Measurements from ENCODE around the gene EIF4G1.

The EIF4G1 gene

DNA sequence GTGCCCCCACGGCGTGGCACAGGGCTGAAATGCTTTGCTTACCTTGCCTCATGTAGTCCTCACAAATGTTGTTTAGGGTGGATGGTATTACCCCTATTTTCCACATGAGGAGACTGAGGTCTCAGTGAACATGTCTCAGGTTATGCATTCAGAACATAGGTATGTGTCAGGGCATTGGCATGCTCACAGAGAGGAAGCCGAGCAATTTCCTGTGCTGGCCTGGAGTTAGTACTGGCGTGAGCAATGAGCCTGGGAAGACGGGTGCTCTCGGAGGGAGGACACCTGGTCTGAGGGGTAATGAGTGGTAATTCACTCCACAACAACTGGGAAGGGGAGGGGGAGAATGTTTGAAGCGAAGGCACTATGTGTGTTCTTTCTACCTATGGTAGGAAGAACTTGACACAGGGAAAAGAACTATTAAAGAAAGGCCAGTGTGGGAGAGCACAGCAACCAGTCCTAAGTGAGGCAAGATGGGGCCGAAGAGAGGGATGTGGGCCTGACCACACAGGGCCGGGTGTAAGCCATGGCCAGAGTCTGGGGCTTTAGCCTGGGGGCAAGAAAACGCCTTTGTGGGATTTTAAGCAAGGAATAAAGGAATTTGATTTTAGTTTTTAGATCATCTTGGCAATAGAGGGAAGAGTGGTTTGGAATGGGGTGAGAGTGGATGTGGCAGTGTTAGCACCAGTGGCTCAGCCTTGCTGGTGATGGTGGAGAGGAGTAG is 18.1 kb downstream of the EIF4G1 start:
- Histone ChIP-seq H3K9me3 (no peaks in the 10 kb centered on the region), H3K4me3 (no peak overlapping the region), H3K4me1 (peaks cover 0 to 16% (median 6%) of the 10 kb centered on the region in 4 donors), H3K27ac (peak overlapping the region in 1 of 2 donors; percentile 36), H3K36me3 (peaks cover 66 to 78% (median 77%) of the 10 kb centered on the region in 3 donors), H3K27me3 (no peaks in the 10 kb centered on the region)
- DNase-seq = no peak
- intact Hi-C loops (cut with DNase I; ENCODE audit: low total_unique reads) = no loop called here
- TF ChIP-seq, protein P1, sequence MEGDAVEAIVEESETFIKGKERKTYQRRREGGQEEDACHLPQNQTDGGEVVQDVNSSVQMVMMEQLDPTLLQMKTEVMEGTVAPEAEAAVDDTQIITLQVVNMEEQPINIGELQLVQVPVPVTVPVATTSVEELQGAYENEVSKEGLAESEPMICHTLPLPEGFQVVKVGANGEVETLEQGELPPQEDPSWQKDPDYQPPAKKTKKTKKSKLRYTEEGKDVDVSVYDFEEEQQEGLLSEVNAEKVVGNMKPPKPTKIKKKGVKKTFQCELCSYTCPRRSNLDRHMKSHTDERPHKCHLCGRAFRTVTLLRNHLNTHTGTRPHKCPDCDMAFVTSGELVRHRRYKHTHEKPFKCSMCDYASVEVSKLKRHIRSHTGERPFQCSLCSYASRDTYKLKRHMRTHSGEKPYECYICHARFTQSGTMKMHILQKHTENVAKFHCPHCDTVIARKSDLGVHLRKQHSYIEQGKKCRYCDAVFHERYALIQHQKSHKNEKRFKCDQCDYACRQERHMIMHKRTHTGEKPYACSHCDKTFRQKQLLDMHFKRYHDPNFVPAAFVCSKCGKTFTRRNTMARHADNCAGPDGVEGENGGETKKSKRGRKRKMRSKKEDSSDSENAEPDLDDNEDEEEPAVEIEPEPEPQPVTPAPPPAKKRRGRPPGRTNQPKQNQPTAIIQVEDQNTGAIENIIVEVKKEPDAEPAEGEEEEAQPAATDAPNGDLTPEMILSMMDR (IDR thresholded peaks at IDR 0.05) = no peak

DNA sequence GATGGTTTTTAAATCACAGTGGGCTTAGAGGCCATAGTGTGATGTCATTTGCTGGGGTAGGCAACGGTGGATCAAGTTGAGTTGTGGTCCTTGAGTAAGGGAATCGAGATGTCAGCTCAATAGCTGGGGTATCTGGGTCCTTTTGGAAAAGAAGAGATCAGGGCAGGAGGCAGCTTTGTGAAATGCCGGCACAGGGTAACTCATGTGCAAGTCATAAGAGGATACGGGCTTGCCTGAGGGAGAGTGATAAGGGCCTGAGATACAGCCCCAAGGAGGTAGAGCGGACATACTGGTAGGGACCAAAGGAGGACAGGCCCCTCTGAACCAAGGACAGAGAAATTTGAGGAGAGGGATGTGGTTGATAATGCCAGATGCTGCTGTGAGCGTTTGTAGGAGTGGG is 18.8 kb downstream of the EIF4G1 start:
- Histone ChIP-seq H3K4me3 (no peak overlapping the region), H3K36me3 (peaks cover 60 to 71% (median 70%) of the 10 kb centered on the region in 3 donors), H3K4me1 (peaks cover 0 to 23% (median 12%) of the 10 kb centered on the region in 4 donors), H3K9me3 (no peaks in the 10 kb centered on the region), H3K27me3 (no peaks in the 10 kb centered on the region), H3K27ac (peak overlapping the region in 1 of 2 donors; percentile 36)
- intact Hi-C loops (cut with DNase I; ENCODE audit: low total_unique reads) = no loop called here
- no peak for DNase-seq
- TF ChIP-seq, protein P1 (IDR thresholded peaks at IDR 0.05) = no peak

DNA sequence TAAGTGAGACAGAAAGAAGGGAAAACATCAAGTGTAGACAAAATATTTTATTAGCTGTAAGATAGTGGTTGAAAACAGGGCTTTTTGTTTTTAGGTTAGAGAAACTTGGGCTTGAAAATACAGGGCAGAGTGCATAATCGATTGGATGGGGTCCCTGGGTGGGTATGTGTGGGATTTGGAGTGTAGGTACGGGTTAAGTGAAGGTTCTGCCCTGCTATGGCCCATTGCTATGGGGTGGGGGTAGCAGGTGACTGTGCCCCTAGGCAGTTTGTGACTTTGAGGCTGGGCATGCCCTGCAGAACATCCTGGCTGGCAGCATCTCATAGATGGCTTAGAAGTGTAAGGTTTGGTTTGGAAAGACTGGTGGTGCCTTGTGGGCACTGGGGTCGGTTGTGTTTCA is 19.3 kb downstream of the EIF4G1 start:
- TF ChIP-seq, protein P1 (IDR thresholded peaks at IDR 0.05) = no peak
- H3K9me3 ChIP-seq = no peaks in the 10 kb centered on the region
- H3K27me3 ChIP-seq = no peaks in the 10 kb centered on the region
- peaks cover 0 to 26% (median 17%) of the 10 kb centered on the region in 4 donors for H3K4me1 ChIP-seq
- H3K36me3 ChIP-seq = peaks cover 54 to 66% (median 65%) of the 10 kb centered on the region in 3 donors
- intact Hi-C loops (cut with DNase I; ENCODE audit: low total_unique reads) = no loop called here
- no peak overlapping the region for H3K4me3 ChIP-seq
- no peak for DNase-seq
- peak overlapping the region; percentile 36 to 97 for H3K27ac ChIP-seq

DNA sequence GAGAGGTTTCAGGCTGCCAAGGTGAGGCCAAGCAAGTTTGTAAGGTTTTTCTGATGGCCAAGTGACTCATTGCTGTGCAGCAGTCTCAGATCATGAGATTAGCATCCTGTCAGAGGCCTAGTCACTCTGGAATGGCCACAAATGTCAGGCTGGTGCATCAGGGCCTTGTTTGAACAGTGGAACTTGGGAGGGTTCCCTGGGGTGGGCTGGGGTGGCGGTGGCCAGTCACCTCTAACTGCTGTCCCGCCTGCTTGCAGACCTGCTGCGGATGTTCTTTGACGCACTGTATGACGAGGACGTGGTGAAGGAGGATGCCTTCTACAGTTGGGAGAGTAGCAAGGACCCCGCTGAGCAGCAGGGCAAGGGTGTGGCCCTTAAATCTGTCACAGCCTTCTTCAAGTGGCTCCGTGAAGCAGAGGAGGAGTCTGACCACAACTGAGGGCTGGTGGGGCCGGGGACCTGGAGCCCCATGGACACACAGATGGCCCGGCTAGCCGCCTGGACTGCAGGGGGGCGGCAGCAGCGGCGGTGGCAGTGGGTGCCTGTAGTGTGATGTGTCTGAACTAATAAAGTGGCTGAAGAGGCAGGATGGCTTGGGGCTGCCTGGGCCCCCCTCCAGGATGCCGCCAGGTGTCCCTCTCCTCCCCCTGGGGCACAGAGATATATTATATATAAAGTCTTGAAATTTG is 20.2 kb downstream of the EIF4G1 start:
- DNase-seq = no peak
- peaks cover 45 to 57% (median 56%) of the 10 kb centered on the region in 3 donors for H3K36me3 ChIP-seq
- H3K9me3 ChIP-seq = no peaks in the 10 kb centered on the region
- H3K27ac ChIP-seq = peak overlapping the region; percentile 97 to 98
- no peaks in the 10 kb centered on the region for H3K27me3 ChIP-seq
- H3K4me1 ChIP-seq = peaks cover 0 to 35% (median 25%) of the 10 kb centered on the region in 4 donors
- TF ChIP-seq, protein P1 (IDR thresholded peaks at IDR 0.05) = no peak
- no peak overlapping the region for H3K4me3 ChIP-seq
- intact Hi-C loops (cut with DNase I; ENCODE audit: low total_unique reads) = no loop called here

DNA sequence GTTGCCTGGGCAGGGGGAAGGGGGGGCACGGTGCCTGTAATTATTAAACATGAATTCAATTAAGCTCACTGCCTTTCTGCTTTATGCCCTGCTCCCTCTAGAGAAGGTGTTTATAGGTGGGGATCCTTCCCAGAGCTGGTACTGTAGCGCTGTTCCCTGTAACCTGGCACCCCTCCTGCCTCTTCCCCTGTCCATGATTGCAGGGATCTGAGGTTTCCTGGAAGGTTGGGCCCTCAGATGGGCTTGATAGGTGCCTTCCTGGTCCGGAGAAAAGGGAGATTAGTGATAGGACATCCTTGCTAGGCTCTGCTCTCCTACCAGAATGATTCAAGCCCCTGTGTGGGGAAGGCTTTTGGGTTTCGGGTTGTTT is 20.9 kb downstream of the EIF4G1 start:
- Histone ChIP-seq H3K4me3 (peak overlapping the region; percentile 90 to 94), H3K27me3 (no peaks in the 10 kb centered on the region), H3K4me1 (peaks cover 0 to 39% (median 27%) of the 10 kb centered on the region in 4 donors), H3K27ac (peak overlapping the region; percentile 97 to 98), H3K36me3 (peaks cover 39 to 50% (median 49%) of the 10 kb centered on the region in 3 donors), H3K9me3 (no peaks in the 10 kb centered on the region)
- TF ChIP-seq, protein P1 (IDR thresholded peaks at IDR 0.05) = no peak
- intact Hi-C loops (cut with DNase I; ENCODE audit: low total_unique reads) = no loop called here
- no peak for DNase-seq

All from tibial artery (tissue), 4 donors.